GM23338 (cell line): ENCODE data around the gene ZMPSTE24.

Experiments used
- CREB1 ChIP-seq: fragments of 250-450 bp; sonication (Bioruptor Pico); IDR thresholded peaks from 2 replicates; pipeline ENCODE4 v1.5.0; 2020; ENCODE audit warnings: low read depth, mild to moderate bottlenecking, moderate library complexity
- EZH2 ChIP-seq: fragments of 200-600 bp; sonication (generic); IDR thresholded peaks from one replicate; pipeline ENCODE4 v1.8.0; 2017; ENCODE audit warnings: antibody characterized with exemption, mild to moderate bottlenecking, low read depth; ENCODE audit not compliant: unreplicated experiment
- EZH2phosphoT487 ChIP-seq: fragments of 200-600 bp; sonication (generic); IDR thresholded peaks from one replicate; pipeline ENCODE4 v1.8.1; 2018; ENCODE audit warnings: antibody characterized with exemption; ENCODE audit not compliant: unreplicated experiment
- JUNB ChIP-seq: IDR thresholded peaks from one replicate; pipeline ENCODE4 v1.6.1; 2016; ENCODE audit warnings: antibody characterized with exemption; ENCODE audit not compliant: unreplicated experiment
- POLR2AphosphoS5 ChIP-seq: IDR thresholded peaks from 2 replicates; pipeline ENCODE4 v1.6.1; 2016; ENCODE audit warnings: antibody characterized with exemption, low read depth
- STAT1 ChIP-seq: IDR thresholded peaks from one replicate; pipeline ENCODE4 v1.6.1; 2016; ENCODE audit warnings: antibody characterized with exemption; ENCODE audit not compliant: unreplicated experiment
- ZNF114 ChIP-seq: fragments of 250-450 bp; sonication (Bioruptor Pico); IDR thresholded peaks from 2 replicates; pipeline ENCODE4 v1.5.0; 2020; ENCODE audit warnings: mild to moderate bottlenecking, moderate library complexity
- TF ChIP-seq, protein P1 (sequence below), 2 experiments: fragments of 200-600 bp in 1 of 2; sonication (generic) in 1 of 2; conservative IDR thresholded peaks; 2 replicates each; pipeline versions ENCODE4 v1.5.1 to v1.6.1; 2016 to 2017; ENCODE audit warnings: antibody characterized with exemption in 2 of 2, low read depth in 2 of 2, mild to moderate bottlenecking in 2 of 2, moderate library complexity in 1 of 2
- TF ChIP-seq, protein P2 (sequence below): IDR thresholded peaks from one replicate; pipeline ENCODE4 v1.6.1; 2018; ENCODE audit warnings: antibody characterized with exemption; ENCODE audit not compliant: unreplicated experiment
- TF ChIP-seq, protein P3 (sequence below): IDR thresholded peaks from 2 replicates; pipeline ENCODE4 v1.6.1; 2016; ENCODE audit warnings: antibody characterized with exemption

DNA sequence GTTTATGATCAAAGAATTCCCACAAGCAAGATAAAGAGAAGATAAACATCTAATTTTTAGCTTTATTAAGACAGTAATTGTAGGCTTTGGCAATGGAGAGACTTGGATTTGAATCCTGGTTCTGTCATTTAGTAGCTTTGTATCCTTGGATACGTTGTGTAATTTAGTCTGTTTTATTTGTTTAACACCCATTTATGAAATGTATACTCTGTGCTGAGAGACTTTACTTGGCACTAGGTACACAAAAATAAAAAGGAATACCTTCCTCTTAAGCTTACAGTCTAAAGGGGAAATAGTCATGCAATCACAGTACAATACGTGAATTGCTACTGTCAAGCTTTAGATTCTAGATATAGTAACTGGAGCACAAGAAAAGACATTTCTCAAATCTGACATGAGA, 23.8 kb downstream of the ZMPSTE24 start:
- TF ChIP-seq, protein P1, sequence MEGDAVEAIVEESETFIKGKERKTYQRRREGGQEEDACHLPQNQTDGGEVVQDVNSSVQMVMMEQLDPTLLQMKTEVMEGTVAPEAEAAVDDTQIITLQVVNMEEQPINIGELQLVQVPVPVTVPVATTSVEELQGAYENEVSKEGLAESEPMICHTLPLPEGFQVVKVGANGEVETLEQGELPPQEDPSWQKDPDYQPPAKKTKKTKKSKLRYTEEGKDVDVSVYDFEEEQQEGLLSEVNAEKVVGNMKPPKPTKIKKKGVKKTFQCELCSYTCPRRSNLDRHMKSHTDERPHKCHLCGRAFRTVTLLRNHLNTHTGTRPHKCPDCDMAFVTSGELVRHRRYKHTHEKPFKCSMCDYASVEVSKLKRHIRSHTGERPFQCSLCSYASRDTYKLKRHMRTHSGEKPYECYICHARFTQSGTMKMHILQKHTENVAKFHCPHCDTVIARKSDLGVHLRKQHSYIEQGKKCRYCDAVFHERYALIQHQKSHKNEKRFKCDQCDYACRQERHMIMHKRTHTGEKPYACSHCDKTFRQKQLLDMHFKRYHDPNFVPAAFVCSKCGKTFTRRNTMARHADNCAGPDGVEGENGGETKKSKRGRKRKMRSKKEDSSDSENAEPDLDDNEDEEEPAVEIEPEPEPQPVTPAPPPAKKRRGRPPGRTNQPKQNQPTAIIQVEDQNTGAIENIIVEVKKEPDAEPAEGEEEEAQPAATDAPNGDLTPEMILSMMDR (conservative IDR thresholded peaks at IDR 0.05; ENCODE audit: low read depth in 2 of 2): no peak
- no peak for TF ChIP-seq EZH2phosphoT487
- no peak for TF ChIP-seq EZH2
- no peak for TF ChIP-seq ZNF114
- no peak for TF ChIP-seq POLR2AphosphoS5
- TF ChIP-seq, protein P2, sequence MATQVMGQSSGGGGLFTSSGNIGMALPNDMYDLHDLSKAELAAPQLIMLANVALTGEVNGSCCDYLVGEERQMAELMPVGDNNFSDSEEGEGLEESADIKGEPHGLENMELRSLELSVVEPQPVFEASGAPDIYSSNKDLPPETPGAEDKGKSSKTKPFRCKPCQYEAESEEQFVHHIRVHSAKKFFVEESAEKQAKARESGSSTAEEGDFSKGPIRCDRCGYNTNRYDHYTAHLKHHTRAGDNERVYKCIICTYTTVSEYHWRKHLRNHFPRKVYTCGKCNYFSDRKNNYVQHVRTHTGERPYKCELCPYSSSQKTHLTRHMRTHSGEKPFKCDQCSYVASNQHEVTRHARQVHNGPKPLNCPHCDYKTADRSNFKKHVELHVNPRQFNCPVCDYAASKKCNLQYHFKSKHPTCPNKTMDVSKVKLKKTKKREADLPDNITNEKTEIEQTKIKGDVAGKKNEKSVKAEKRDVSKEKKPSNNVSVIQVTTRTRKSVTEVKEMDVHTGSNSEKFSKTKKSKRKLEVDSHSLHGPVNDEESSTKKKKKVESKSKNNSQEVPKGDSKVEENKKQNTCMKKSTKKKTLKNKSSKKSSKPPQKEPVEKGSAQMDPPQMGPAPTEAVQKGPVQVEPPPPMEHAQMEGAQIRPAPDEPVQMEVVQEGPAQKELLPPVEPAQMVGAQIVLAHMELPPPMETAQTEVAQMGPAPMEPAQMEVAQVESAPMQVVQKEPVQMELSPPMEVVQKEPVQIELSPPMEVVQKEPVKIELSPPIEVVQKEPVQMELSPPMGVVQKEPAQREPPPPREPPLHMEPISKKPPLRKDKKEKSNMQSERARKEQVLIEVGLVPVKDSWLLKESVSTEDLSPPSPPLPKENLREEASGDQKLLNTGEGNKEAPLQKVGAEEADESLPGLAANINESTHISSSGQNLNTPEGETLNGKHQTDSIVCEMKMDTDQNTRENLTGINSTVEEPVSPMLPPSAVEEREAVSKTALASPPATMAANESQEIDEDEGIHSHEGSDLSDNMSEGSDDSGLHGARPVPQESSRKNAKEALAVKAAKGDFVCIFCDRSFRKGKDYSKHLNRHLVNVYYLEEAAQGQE: no peak
- TF ChIP-seq CREB1: no peak
- TF ChIP-seq STAT1: no peak
- TF ChIP-seq, protein P3, sequence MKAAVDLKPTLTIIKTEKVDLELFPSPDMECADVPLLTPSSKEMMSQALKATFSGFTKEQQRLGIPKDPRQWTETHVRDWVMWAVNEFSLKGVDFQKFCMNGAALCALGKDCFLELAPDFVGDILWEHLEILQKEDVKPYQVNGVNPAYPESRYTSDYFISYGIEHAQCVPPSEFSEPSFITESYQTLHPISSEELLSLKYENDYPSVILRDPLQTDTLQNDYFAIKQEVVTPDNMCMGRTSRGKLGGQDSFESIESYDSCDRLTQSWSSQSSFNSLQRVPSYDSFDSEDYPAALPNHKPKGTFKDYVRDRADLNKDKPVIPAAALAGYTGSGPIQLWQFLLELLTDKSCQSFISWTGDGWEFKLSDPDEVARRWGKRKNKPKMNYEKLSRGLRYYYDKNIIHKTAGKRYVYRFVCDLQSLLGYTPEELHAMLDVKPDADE: no peak
- TF ChIP-seq JUNB: no peak
